Gastroesophageal sphincter (tissue), 3 donors: Measurements from ENCODE around the gene FES.

Experiments
- CTCF ChIP-seq, 4 experiments: fragments of 200-600 bp in 2 of 4; fragments of 450-650 bp in 2 of 4; sonication (generic) in 1 of 4; IDR thresholded peaks; one replicate each; pipeline ENCODE4 v1.5.1; 2017 to 2019; ENCODE audit warnings: antibody characterized with exemption in 4 of 4, mild to moderate bottlenecking in 2 of 4, moderate library complexity in 2 of 4
- EP300 ChIP-seq: sonication (generic); formaldehyde crosslinking; IDR thresholded peaks from one replicate; pipeline ENCODE4 v1.6.1; 2017; ENCODE audit warnings: antibody characterized with exemption, mild to moderate bottlenecking

GRCh38 chr15:90877996-90878395, 6.3 kb upstream of the FES start:
- TF ChIP-seq CTCF (IDR thresholded peaks at IDR 0.05) (no peak), EP300 (no peak)
